RWPE2 (cell line): ENCODE data around the gene GRK5.

Source experiments
- ATAC-seq: fragments of 200-7000 bp; cut with Tn5 transposase; 3 replicates; pipeline ENCODE4 v1.9.1; 2021; ENCODE audit warnings: low read depth
- DNase-seq: peaks from one replicate; pipeline ENCODE4 v3.0.0-alpha.2; 2020; ENCODE audit warnings: low spot score
- H3K27ac ChIP-seq: fragments of 450-650 bp; 2 replicates; pipeline ENCODE4 v1.5.1; 2017; ENCODE audit warnings: mild to moderate bottlenecking; ENCODE audit not compliant: poor library complexity, severe bottlenecking
- H3K27me3 ChIP-seq: fragments of 250-450 bp; sonication (Bioruptor Pico); 2 replicates; pipeline ENCODE4 v1.5.1; 2021; ENCODE audit warnings: mild to moderate bottlenecking, moderate library complexity; ENCODE audit not compliant: insufficient read depth, poor library complexity, severe bottlenecking
- H3K36me3 ChIP-seq: fragments of 250-450 bp; sonication (Bioruptor Pico); 2 replicates; pipeline ENCODE4 v1.5.1; 2020; ENCODE audit warnings: low read depth, mild to moderate bottlenecking, moderate library complexity
- H3K4me1 ChIP-seq: fragments of 250-450 bp; sonication (Bioruptor Pico); 2 replicates; pipeline ENCODE4 v1.5.1; 2021; ENCODE audit warnings: mild to moderate bottlenecking, moderate library complexity; ENCODE audit not compliant: insufficient read depth, poor library complexity, severe bottlenecking
- H3K4me3 ChIP-seq: fragments of 250-450 bp; sonication (Bioruptor Pico); 2 replicates; pipeline ENCODE4 v1.5.1; 2021; ENCODE audit warnings: mild to moderate bottlenecking, moderate library complexity; ENCODE audit not compliant: severe bottlenecking
- H3K9me3 ChIP-seq: fragments of 250-450 bp; sonication (Bioruptor Pico); 2 replicates; pipeline ENCODE4 v1.5.1; 2021; ENCODE audit warnings: mild to moderate bottlenecking, moderate library complexity; ENCODE audit not compliant: severe bottlenecking
- TF ChIP-seq, protein P1 (sequence below): fragments of 450-650 bp; IDR thresholded peaks from one replicate; pipeline ENCODE4 v1.5.1; 2017; ENCODE audit warnings: mild to moderate bottlenecking, moderate library complexity; ENCODE audit not compliant: poor library complexity, severe bottlenecking

Gene GRK5

DNA sequence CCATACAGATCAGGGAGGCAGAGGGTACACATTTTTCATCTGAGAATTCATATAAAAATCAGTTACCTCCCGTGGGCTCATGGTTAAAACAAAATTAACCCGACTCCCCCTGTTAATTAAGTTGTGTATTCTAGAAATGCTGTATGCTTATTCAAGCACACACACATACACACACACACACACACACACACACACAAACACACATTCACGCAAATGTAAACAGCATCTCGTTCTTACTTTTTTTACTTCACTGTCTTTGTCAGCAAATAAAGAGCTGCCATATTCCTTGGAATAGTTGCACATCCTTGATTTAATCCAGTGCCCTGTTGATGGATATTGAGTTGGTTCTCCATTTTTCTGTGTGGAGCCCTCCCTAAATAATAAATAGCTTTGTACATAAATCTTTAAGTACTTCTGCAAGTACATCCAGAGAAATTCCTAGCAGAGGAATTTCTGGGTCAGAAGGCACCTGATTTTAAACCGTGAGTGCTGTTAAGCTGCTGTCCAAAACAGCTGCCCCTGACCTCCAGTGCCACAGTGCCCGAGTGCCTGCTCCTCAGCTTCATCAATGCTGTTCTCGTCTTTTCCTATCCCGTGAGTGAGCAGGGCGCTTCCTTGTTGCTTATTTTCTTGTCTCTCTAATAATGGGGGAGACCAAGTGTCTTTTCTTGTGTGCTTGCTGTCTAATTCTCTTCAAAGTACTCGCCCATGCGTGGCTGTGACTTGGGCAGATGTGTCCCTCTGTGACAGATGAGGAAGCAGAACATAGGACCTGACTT lies 217.9 kb downstream of the GRK5 start:
- no peaks in the 10 kb centered on the region for H3K9me3 ChIP-seq
- no peak overlapping the region for H3K4me3 ChIP-seq
- no peak for DNase-seq
- TF ChIP-seq, protein P1, sequence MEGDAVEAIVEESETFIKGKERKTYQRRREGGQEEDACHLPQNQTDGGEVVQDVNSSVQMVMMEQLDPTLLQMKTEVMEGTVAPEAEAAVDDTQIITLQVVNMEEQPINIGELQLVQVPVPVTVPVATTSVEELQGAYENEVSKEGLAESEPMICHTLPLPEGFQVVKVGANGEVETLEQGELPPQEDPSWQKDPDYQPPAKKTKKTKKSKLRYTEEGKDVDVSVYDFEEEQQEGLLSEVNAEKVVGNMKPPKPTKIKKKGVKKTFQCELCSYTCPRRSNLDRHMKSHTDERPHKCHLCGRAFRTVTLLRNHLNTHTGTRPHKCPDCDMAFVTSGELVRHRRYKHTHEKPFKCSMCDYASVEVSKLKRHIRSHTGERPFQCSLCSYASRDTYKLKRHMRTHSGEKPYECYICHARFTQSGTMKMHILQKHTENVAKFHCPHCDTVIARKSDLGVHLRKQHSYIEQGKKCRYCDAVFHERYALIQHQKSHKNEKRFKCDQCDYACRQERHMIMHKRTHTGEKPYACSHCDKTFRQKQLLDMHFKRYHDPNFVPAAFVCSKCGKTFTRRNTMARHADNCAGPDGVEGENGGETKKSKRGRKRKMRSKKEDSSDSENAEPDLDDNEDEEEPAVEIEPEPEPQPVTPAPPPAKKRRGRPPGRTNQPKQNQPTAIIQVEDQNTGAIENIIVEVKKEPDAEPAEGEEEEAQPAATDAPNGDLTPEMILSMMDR: no peak
- no peaks in the 10 kb centered on the region for H3K4me1 ChIP-seq
- ATAC-seq: no peak
- no peaks in the 10 kb centered on the region for H3K27me3 ChIP-seq
- no peak overlapping the region for H3K27ac ChIP-seq
- no peaks in the 10 kb centered on the region for H3K36me3 ChIP-seq

DNA sequence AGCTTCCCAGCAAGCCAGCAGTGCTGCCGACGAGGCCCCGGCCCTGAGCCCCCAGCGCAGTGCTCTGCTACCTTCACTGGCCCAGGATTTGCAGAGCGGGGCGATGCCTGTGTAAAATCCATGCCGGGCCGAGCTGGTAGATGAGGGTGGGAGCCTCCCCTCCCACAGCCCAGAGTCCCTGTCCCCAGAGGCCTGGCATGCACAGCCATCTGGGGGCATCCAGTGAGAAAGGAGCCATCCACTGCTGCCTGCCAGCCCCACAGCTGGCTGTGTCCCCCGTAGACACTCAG lies 218.5 kb downstream of the GRK5 start:
- ATAC-seq: no peak
- no peaks in the 10 kb centered on the region for H3K27me3 ChIP-seq
- H3K9me3 ChIP-seq: no peaks in the 10 kb centered on the region
- TF ChIP-seq, protein P1: no peak
- DNase-seq: no peak
- H3K27ac ChIP-seq: no peak overlapping the region
- no peak overlapping the region for H3K4me3 ChIP-seq
- no peaks in the 10 kb centered on the region for H3K4me1 ChIP-seq
- H3K36me3 ChIP-seq: no peaks in the 10 kb centered on the region

DNA sequence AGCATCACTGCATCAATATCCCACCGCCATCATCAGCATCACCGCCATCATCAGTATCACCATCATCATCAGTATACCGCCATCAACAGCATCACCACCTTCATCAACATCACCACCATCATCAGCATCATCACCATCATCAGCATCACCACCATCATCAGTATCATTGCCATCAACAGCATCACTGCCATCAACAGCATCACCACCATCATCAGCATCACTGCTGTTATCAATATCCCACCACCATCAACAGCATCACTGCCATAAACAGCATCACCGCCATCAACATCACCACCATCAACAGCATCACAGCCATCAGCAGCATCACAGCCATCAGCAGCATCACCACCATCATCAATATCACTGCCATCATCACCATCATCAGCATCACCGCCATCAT lies 219.3 kb downstream of the GRK5 start:
- ATAC-seq: no peak
- Histone ChIP-seq H3K36me3 (no peaks in the 10 kb centered on the region), H3K27me3 (no peaks in the 10 kb centered on the region)

DNA sequence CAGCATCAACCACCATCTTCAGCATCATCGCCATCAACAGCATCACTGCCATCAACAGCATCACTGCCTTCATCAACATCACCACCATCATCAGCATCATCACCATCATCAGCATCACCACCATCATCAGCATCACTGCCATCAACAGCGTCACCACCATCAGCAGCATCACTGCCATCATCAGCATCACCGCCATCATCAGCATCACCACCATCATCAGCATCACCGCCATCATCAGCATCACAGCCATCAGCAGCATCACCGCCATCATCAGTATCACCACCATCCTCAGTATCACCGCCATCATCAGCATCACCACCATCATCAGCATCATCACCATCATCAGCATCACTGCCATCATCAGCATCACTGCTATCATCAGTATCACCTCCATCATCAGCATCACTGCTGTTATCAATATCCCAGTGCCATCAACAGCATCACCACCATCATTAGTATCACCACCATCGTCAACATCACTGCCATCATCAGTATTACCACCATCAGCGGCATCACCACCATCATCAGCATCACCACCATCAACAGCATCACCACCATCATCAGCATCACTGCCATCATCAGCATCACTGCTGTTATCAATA lies 220.0 kb downstream of the GRK5 start:
- ATAC-seq (no peak), DNase-seq (no peak)
- Histone ChIP-seq H3K4me1 (no peaks in the 10 kb centered on the region), H3K36me3 (no peaks in the 10 kb centered on the region), H3K4me3 (no peak overlapping the region), H3K27me3 (no peaks in the 10 kb centered on the region), H3K27ac (no peak overlapping the region), H3K9me3 (no peaks in the 10 kb centered on the region)
- TF ChIP-seq, protein P1: no peak

More for the DNA sequence above, 219.3 kb downstream of the GRK5 start:
- Histone ChIP-seq H3K4me3 (no peak overlapping the region), H3K9me3 (no peaks in the 10 kb centered on the region), H3K4me1 (no peaks in the 10 kb centered on the region), H3K27ac (no peak overlapping the region)
- TF ChIP-seq, protein P1: no peak
- no peak for DNase-seq

DNA sequence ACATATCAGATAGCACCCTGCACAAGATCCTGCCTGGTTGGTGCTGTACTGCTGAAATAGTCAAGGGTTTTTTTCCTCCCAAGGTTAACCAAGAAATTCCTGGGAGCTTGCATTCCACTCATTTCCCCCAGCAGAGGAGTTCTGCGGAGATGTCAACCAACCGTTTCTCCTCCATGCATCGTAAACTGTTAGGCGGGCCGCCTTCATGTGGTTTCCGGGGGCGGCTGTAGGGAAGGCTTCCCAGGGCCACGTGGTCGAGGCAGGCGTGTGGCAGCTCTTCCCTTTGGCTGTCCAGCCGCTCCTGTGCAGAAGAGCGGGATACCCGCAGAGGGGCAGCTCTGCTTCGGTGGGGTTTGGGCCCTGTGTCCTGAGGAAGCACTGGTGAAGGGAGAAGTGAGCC lies 221.4 kb downstream of the GRK5 start:
- H3K27ac ChIP-seq: no peak overlapping the region
- no peak overlapping the region for H3K4me3 ChIP-seq
- DNase-seq (no peak), ATAC-seq (no peak)
- H3K27me3 ChIP-seq: no peaks in the 10 kb centered on the region
- no peaks in the 10 kb centered on the region for H3K9me3 ChIP-seq
- H3K36me3 ChIP-seq: no peaks in the 10 kb centered on the region
- TF ChIP-seq, protein P1: no peak
- no peaks in the 10 kb centered on the region for H3K4me1 ChIP-seq
